Esophagus squamous epithelium (tissue), 4 donors: ENCODE results near the gene RASGEF1C.

Experiments used
- CTCF ChIP-seq, 6 experiments: fragments of 450-650 bp in 4 of 6; fragments of 200-600 bp in 2 of 6; sonication (generic) in 2 of 6; IDR thresholded peaks; one replicate each; pipeline ENCODE4 v1.5.1; 2016 to 2019; ENCODE audit warnings: antibody characterized with exemption in 6 of 6, mild to moderate bottlenecking in 4 of 6, moderate library complexity in 4 of 6
- POLR2A ChIP-seq, 4 donors: fragments of 450-650 bp; IDR thresholded peaks; one replicate each; pipeline ENCODE4 v1.6.1; 2017; ENCODE audit warnings: antibody characterized with exemption in 4 of 4, mild to moderate bottlenecking in 4 of 4, moderate library complexity in 3 of 4

GRCh38 chr5:180194410-180195345 is 14.3 kb downstream of the RASGEF1C start:
- TF ChIP-seq CTCF (IDR thresholded peaks at IDR 0.05) (no peak), POLR2A (IDR thresholded peaks at IDR 0.05) (no peak)
